HG02759 (cell line): ENCODE data around the gene BCL6.

Experiments used
- ATAC-seq: cut with Tn5 transposase; IDR thresholded peaks from one replicate; pipeline ENCODE4 v1.9.1; 2021; ENCODE audit warnings: mild to moderate bottlenecking, moderate library complexity; ENCODE audit not compliant: unreplicated experiment

BCL6 gene

DNA sequence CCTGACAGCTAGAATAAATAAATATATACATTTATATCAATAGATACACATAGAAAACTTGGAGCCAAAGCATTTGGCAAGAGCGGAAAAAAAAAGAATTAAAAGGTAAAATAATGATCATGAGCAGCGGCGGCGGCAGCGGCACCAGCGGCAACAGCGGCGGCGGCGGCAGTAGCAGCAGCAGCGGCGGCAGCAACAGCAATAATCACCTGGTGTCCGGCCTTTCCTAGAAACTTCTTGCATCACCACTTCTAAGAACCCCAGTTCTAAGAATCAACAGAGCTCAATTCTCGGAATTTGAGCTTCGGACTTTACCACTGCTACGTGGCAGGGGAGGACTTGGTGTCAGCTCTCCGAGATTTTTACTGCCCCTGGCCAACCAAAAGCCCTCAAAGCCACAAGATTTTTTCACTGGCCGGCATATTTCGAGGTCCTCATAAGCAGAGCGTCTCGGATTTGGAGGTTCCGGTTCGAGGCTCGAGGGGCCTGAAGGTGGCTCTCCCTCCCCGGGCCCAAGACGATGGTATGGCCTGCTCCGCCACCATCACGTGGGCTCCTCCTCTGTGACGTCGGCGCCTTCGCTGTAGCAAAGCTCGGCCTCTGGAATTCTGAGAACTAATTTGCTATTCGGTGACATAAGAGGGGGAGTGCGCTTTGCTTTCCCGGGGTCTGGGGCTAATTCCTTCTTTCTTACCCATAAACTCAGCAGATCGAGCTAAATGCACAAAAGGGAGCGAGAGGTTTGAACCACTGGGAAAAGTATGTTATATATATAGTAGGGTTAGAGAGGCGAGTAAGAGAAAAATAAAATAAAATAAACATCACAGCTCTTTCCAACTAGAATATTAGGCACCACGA, at the start of gene BCL6:
Gene BCL6, minus strand, starts transcription at position 268 of the 858 bp plus-strand sequence. CDS start 11,775 bp downstream, outside the sequence.
- ATAC-seq = peak; percentile 82

GRCh38 chr3:187794731-187795130, 49.5 kb upstream of the BCL6 start:
- no peak for ATAC-seq

GRCh38 chr3:187793618-187794017, 48.4 kb upstream of the BCL6 start:
- no peak for ATAC-seq

DNA sequence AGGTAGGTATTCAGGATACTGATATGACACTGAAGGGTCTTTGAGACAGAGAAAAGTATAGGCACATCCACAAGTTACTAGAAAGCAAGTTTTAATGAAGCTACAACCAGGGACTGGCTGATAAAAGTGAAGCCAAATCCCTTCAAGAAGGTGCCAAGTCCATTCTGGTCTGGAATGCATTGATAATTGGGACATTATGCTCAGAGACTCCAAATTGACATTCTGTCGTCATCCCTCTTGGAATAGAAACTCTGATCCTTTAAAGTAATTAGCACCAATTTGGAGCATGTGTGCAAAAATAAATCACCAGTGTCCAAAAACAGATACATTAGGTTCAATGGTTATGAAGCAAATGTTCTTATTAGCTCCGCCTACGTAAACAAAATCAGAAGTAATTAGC, 47.3 kb upstream of the BCL6 start:
- no peak for ATAC-seq

- no peak for ATAC-seq
These were observed 44.6 kb upstream of the BCL6 start for GRCh38 chr3:187789872-187790271.

DNA sequence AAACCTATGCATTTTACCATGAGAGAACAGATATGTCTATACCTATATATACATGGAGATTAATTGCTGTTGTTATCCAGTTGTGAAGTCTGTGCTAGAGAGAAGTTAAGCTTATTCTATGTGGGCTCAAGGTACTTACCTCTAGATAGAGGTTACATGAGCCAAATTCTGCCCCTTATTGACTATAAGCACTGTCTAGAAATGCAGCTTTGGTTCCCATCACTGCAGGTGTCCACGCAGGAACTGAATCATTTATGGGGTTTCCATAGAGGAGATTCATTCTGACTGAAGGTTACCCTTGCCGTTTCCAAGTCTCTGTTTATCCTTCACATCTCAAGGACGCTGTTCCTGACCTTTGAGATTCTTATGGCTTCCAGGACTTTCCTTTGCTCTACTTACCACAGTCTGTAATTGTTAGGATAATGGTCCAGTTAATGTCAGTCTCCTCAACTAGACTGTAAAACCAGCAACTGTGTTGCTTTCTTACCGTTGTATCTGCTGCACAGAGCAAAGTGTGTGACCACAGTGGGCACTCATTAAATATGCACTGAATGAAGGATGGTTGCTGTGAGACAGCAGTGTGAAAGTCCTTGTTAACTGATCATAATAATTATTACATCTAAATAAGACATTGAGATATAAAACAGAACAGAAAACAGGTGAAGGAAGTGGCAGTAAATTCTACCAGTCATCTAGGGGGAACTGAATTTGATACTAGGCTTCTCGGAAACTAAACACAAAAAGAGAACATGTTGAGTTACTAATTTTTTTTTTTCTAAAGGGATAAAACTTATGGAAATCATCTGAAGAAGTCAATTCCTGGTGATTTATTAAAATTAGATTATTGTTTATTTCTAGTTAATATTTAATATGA, 44.0 kb upstream of the BCL6 start:
- ATAC-seq = no peak

GRCh38 chr3:187783098-187783497, 37.8 kb upstream of the BCL6 start:
- no peak for ATAC-seq

DNA sequence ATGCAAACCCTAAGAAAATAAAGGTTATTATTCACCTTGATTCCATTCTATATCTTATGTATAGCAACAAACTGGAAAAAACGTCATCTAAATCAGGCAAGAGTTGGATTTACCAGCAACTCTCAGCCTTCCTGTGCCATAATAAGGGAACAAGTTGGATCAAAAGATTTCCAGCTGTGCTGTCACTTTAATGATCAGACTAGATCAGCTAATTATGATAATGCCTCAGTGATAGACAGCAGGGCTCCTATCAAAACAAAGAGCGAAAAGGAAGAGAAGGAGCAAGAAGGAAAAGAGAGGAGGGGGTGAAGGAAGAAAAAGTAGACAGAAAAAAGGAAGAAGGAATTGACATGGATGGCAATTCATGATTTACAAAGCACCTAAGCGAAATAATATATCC, 36.7 kb upstream of the BCL6 start:
- ATAC-seq = no peak

DNA sequence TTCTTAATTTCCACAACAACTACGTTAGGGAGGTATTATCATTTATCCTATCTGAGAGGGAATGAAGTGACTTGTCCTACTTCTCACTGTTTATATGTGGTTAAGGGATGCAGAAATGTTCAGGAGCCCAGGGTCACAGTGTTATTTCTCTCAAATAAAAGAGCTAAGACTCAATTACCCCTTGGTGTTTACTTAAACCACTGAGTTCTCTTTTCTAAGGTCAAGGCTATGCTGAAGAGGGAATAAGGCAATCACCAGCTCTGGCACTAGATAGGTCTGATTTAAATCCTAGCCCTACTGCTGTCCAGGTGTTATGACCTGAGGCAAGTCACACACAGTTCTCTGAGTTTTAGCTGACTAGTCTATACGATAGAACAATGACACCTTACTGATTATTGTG, 35.7 kb upstream of the BCL6 start:
- ATAC-seq = no peak

DNA sequence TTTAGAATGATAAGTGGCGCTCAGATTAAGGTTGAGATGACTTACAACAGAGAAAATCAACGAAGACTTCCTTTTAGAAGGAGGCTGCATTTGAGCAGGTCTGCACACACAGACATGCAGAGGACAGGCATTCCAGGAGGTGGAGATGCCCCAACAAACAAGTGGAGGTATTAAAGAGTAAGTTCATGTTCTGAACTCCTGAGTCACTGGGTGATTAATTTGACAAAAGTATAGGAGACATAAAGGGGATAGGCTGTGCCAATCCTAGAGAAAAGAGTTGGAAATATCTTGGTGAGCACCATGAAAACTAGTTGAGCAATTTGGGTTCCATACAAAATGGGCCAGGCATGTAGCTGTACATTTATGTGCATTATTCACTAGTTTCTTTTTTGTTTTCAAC, 33.5 kb upstream of the BCL6 start:
- no peak for ATAC-seq

- peak; percentile 48 for ATAC-seq
These were observed 32.2 kb upstream of the BCL6 start for GRCh38 chr3:187777331-187777941.

DNA sequence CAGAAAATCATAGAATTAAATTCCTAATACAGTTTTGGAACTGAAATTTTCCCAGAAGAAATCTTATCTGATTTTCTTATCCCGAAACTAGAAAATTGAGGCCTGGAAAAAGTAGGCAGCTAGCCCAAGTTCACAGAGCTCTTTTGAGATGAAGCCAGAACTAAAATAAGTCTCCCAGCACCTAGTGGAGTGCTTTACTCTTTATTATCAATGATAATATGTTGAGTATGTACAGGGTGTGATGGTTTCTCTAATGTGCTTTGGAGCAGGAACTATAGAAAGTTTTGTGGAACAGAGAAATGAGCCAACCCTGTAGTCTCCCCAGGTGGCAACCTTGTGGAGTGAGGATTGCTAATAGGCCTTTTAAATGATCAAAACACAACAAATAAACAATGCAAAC, 30.3 kb upstream of the BCL6 start:
- no peak for ATAC-seq

DNA sequence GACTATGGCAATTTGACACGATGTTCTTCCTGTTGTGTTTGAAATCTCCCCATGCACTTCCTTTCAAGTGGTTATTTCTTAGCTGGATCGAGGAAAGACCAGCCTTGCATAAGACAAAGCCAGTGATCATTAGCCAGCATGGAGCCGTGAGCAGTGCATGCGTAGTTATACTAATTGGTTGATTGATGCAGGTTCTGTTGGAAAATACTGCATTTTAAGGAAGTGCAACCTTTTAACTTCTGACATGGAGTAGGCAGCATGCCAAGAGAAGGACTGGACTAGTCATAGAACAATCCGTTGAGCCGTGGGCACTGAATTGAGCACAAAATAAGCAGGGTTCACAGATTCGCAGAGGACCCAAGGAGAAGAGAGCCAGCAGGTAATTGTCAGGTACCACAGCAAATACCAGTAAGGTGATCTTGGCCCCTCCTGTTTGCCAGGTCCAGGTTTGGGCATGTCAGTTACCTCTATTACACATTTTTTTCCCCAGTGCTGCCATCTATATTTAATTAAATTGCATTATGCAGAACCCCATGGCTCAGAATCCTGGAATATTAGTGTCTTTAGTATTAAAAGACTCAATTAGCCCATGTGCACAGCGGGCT, 29.0 kb upstream of the BCL6 start:
- ATAC-seq = no peak

GRCh38 chr3:187773233-187774184, 28.2 kb upstream of the BCL6 start:
- ATAC-seq = peak; percentile 60

DNA sequence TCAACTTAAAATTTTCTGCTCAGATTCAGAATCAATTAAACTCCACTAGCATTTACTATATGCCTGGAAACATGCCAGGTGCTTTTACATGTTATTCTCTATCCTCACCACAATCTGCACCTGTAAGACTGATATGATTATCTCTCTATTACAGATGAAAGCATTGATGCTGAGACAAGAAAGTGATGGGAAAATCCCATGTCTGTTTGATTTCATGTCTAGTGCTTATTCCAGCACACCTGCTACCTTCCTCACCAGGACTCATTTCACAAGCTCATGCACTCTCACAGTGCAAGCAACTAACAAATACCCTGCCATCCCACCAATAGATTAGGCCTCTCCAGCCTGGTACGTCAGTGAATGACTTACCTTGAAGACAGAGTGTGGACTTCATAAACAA, 25.0 kb upstream of the BCL6 start:
- peak; percentile 60 for ATAC-seq

GRCh38 chr3:187769771-187770170, 24.5 kb upstream of the BCL6 start:
- ATAC-seq = peak; percentile 0

DNA sequence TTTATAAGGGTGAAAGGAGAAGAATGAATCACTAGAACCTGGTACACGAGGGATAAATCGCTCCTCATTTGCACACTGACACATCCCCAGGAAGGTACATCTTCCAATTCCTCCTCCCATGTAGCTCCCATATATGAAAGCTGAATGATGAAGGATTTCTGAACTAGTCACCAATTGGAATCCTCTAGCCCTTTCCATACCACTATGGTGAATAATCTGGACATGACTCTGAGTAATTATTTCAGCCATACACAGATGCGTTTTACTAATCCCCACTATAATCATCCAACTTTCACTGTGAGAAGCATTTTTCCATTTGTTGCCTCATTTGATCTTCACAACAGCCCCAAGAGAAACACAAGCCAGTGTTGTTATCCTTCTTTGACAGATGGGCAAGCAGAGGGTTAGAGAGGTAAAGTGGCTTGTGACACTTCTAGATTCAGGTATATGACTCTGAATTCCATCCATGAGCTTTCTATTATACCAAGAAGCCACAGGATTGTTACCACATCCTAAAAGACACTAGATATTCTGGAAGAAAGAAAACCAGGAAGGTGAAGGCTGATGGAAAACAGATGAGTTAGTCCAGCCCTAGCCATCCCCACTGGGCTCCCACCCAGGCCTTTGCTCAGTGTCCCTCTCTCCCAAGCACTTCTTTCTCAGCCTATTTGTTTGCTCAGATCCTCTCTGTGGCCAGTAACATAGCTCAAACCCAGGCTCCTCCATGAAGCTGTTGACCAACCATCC, 22.2 kb upstream of the BCL6 start:
- ATAC-seq = no peak

DNA sequence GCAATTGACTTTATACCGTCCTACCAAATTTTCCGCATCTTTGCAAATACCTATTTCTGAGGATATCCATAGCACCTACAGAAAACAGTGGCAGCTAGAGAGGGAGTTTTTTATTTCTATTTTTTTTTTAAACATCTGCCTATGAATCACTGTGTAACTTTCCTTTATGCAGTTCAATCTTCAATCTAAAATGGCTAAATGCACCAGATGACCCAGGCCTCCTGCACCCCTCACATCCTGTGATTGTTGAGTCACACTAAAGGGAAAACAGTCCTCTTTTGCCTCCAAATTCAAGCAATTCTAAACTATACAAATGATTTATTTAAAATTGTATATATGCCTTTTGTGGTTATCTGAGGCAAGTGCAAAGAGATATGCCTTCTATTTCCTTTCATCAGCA, 20.1 kb upstream of the BCL6 start:
- ATAC-seq = no peak
